Measurements from ENCODE around the gene NOP14.

DNA sequence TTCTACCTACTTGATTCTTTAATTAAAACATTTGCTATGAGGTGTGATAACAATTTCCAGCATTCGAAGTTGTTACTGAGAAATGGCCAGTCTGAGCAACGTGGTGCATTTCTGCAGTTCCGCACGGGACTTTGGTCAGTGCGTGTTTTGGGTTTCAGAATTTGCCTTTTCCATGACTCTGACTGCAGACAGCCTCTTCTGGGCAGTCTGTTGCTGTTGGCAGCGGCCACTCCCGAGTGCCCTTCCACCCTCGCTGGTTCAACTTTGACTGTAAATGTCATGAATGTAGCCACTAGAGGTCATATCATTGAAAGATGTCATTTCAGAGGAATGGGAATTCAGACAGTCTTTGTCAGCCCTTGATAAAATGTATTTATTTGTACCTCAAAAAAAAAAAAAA, 53.6 kb downstream of the NOP14 start:
- TF ChIP-seq CTCF (conservative IDR thresholded peaks at IDR 0.05 in 1 of 2, IDR thresholded peaks at IDR 0.05 in 1 of 2; ENCODE audit: extremely low read depth in 1 of 2, insufficient read depth in 1 of 2, low read depth in 1 of 2, low read length in 2 of 2) (no peak), EZH2 (IDR thresholded peaks at IDR 0.05; ENCODE audit: borderline replicate concordance, low read length) (no peak)
